ENCODE measurements around the gene PIGK.

DNA sequence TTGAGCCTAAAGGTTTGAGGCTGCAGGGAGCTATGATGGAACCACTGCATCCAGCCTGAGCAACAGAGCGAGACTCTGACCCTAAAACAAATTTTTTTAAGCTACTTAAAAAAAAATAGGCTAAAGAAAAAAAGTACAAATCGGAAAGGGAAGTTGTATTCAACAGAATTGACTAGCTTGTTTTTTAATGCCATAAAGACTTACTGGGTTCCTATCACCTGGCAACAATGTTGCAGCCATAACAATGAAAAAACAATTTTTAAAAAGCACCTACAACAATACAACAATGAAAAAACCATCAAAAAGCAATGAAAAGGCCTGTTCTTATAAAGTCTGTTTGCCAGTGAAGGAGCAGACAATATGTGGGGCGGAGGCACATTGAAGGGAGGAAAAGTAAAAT is 20.1 kb upstream of the PIGK start:
- TF ChIP-seq, protein P1, sequence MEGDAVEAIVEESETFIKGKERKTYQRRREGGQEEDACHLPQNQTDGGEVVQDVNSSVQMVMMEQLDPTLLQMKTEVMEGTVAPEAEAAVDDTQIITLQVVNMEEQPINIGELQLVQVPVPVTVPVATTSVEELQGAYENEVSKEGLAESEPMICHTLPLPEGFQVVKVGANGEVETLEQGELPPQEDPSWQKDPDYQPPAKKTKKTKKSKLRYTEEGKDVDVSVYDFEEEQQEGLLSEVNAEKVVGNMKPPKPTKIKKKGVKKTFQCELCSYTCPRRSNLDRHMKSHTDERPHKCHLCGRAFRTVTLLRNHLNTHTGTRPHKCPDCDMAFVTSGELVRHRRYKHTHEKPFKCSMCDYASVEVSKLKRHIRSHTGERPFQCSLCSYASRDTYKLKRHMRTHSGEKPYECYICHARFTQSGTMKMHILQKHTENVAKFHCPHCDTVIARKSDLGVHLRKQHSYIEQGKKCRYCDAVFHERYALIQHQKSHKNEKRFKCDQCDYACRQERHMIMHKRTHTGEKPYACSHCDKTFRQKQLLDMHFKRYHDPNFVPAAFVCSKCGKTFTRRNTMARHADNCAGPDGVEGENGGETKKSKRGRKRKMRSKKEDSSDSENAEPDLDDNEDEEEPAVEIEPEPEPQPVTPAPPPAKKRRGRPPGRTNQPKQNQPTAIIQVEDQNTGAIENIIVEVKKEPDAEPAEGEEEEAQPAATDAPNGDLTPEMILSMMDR (IDR thresholded peaks at IDR 0.05), result no peak
- no peak for TF ChIP-seq POLR2A (IDR thresholded peaks at IDR 0.05)
